Activated gamma-delta T cell (primary cell): ENCODE results near the gene NCKAP5.

ENCODE experiments used
- DNase-seq: peaks from one replicate; lab custom pipeline; 2025; lab: John Stamatoyannopoulos, UW

The NCKAP5 gene

DNA sequence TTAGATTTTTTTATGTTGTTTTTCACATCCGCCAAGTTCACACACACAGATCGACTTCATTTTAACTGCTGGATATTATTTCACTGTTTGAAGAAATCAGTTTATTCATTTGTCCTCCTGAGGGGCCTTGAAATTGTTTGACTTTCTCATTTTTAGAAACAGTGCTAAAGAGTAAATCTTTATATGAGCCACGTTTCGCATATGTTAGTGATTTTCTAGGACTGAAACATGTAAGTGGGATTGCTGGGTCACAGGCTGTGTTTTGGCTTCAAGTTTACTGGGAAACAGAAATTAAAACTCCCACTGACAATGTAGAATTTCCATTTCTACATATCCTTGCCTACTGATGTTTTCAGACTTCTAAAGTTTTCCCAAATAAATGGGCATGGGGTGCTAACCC, 363.8 kb downstream of the NCKAP5 start:
- no peak for DNase-seq

DNA sequence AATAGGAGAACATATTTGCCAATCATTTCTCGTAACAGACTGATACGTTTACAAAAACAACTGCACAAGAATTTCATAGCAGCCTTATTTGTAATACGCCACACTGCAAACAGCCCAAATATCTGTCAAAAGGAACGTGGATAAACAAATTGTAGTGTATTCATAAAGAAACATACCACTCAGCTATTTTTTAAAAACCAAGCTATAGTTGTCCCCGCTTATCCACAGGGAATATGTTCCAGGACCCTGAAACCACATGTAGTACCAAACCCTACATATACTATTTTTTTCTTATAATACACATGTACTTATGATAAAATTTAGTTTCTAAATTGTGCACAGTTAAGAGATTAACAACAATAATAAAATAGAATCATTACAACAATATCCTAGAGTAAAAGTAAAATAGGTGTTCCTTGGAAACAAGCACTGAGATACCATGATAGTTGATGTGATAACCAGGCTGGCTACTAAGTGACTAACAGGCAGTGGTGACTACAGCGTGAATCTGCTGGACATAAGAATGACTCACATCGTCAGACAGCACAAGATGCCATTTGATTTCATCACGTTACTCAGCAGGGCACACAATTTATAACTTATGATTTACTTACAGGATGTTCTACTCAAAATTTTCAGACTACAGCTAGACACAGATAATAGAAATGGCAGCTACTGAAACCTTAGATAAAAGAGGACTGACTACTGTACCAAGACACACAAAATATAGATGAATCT, 367.4 kb downstream of the NCKAP5 start:
- no peak for DNase-seq

GRCh38 chr2:133198678-133199077, 369.6 kb downstream of the NCKAP5 start:
- DNase-seq: no peak

GRCh38 chr2:133197156-133197555, 371.1 kb downstream of the NCKAP5 start:
- no peak for DNase-seq

- no peak for DNase-seq
Observed at GRCh38 chr2:133194777-133195335, 373.4 kb downstream of the NCKAP5 start.

DNA sequence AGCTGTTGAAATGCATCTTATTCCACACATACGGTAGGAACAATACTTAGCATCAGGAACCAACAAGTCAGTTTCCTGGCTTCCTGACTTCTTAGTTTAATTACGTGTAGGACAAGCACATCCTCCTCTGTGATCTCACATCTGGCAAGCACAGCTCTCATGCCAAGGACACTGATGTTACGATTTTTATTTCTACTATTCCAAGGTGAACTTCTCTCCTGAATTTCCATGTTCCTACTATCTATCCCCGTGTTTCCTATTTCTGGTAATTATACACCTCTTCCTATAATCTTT, 374.0 kb downstream of the NCKAP5 start:
- no peak for DNase-seq

GRCh38 chr2:133193544-133194361, 374.5 kb downstream of the NCKAP5 start:
- no peak for DNase-seq

DNA sequence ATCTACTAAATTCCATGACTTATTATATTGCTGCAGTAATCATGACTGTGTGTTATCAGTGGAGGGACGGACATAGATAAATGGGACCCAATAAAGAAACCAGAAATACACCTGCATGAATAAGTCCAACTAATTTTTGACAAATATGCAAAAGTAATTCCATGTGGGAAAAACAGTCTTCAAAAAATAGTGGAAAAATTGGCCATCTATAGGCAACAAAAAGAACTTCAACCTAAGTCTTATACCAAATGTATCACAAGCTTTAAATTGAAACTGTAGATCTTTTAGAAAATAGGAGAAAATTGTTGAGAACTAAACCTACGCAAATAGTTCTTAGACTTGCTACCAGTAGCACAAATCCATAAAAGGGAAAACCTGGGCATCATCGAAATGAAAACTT, 376.2 kb downstream of the NCKAP5 start:
- no peak for DNase-seq

- no peak for DNase-seq
Observed at GRCh38 chr2:133177196-133177595, 391.1 kb downstream of the NCKAP5 start.

DNA sequence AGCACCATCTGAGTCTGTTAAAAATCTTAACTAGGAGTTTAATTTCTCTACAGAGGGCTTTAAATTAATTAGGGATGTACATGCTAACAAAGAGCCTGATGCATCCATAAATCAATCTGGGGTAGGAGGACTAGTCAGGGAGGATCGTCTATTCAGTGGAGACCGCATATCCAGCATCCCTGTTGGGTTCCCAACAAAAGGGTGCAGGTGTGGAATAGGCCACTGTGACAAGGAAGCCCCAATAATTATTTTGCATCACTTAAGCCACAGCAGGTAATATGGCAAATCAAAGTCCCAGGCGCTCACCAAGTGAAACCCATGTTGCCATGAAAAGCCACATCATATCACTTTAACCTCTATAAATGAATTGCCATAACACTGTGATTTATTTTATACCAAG, 392.3 kb downstream of the NCKAP5 start:
- no peak for DNase-seq

GRCh38 chr2:133173224-133173623, 395.0 kb downstream of the NCKAP5 start:
- DNase-seq: no peak

- no peak for DNase-seq
Observed at GRCh38 chr2:133171393-133172004, 396.8 kb downstream of the NCKAP5 start.

- DNase-seq: no peak
Observed at GRCh38 chr2:133169274-133169912, 398.9 kb downstream of the NCKAP5 start.

- DNase-seq: no peak
Observed at GRCh38 chr2:133167990-133168389, 400.3 kb downstream of the NCKAP5 start.

DNA sequence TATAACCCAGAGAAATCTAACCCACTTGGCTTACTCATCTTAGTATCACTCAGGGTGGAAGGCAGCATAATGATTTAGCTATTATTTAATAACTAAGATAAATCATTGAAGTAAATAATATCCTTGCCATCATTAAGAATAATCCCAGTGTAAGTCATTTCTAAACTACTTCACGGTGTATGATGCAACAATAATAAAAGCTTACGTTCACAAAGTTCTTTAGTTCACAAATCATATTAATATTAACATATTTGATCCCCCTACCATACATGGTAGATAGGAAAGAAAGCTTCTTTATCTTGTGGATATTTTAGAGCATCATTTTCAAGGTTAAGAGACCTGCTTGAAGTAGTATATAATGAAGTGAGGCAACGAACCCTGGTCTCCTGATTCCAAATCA, 401.0 kb downstream of the NCKAP5 start:
- no peak for DNase-seq

- DNase-seq: no peak
Observed at GRCh38 chr2:133166031-133166430, 402.2 kb downstream of the NCKAP5 start.

DNA sequence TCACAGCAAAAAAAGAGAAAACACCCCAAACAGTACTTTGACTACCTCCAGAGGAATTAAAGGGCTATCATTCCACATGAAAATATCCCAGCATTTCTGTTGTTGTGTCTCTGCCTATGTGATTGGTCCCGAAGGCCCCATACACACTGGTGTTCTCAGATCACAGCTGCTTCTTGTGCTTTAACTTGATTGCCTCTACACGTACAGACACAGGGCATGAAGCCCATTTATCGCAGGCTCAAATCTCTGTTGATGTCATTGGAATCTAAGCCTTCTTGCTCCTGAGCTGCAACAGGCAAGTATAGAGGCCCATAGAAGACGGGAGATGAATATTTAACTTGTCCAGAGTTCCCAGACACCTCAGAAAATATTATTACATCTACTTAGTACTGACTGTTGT, 405.2 kb downstream of the NCKAP5 start:
- DNase-seq: no peak

- DNase-seq: no peak
Observed at GRCh38 chr2:133158442-133158841, 409.8 kb downstream of the NCKAP5 start.

GRCh38 chr2:133158024-133158423, 410.2 kb downstream of the NCKAP5 start:
- DNase-seq: no peak

DNA sequence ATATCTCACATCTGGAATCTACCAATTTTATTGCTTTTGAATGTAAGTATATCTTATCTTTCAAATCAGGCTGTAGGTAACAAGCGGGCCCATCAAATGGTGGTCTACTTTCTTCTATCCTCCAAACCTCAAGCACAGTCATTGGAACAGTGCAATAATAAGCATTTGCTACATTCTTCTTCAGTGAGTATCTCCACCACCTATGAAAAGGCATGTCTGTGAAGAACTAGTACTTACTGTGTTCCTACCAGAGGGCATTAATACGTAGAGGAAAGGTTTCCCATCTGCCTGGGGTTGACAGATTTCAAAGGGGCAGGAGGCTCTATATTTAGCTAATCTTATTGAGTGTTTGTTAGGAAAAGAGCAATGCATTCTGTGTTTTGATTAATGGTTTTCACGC, 411.1 kb downstream of the NCKAP5 start:
- no peak for DNase-seq

- DNase-seq: no peak
Observed at GRCh38 chr2:133152801-133153200, 415.5 kb downstream of the NCKAP5 start.

DNA sequence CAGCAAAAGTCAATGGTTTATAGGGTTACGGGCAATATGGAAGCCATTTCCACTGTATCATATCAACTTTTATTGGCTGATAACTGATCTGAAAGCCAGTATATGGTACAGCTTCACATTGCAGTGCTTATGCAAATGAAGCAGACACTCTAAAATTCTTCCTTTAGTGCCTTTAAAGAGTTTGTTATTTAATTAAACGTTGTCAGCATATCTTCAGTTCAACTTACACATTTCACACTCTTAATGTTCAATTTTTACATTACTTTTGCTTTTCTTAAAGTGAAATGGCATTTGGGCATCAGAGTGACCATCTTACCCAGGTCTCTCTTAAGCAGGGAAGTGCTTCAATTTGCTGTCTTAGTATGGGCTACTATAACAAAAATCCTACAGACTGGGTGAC, 420.1 kb downstream of the NCKAP5 start:
- no peak for DNase-seq
